ENCODE data around the gene SNCAIP.

Gene SNCAIP

DNA sequence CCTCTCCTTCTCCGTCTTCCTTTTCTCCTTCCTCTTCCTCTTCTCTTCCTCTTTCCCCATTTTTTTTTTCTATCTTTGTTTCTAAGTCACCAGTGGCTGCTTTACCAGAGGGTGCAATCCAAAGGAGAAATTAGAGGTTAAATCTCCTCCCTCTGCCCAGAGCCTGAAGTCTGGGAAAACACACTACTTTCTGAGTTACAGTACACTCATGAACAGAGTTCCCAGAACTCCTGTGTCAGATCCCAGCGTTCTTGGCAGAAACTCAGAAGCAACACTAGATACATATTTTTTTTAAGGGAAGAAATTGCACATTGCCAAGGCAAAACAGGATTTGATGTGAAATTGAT lies 189.0 kb downstream of the SNCAIP start:
- DNase-seq (ENCODE audit: low read depth in 3 of 3) = no peak

GRCh38 chr5:122507045-122507444 lies 195.0 kb downstream of the SNCAIP start:
- DNase-seq (ENCODE audit: low read depth in 3 of 3) = no peak

- no peak for DNase-seq (ENCODE audit: low read depth in 3 of 3)
Observed at GRCh38 chr5:122507581-122507980, 195.5 kb downstream of the SNCAIP start.

GRCh38 chr5:122508623-122509022 lies 196.6 kb downstream of the SNCAIP start:
- DNase-seq (ENCODE audit: low read depth in 3 of 3) = no peak

Data from stimulated activated CD4-positive, alpha-beta T cell treated with anti-CD3 and anti-CD28 coated beads, TNF-alpha, amount 100 ng/mL, for 24 hours (primary cell).